NOMO-1 treated with DMSO at 0.1 percent for 48 hours (cell line): Measurements from ENCODE around the gene DIP2C.
"Not testable (repeated sequence)": the region's sequence is repeated elsewhere in the genome, so short reads cannot be mapped to it uniquely, and the experiment has no call there.

Source experiments
- DNase-seq: peaks from one replicate; lab custom pipeline; 2025; ENCODE audit not compliant: unreplicated experiment; lab: John Stamatoyannopoulos, UW

DIP2C gene

GRCh38 chr10:614139-614711 lies 75.2 kb downstream of the DIP2C start:
- DNase-seq, result no peak

- DNase-seq, result no peak
Measured at GRCh38 chr10:613271-614138, 76.0 kb downstream of the DIP2C start.

- DNase-seq, result no peak
Measured at GRCh38 chr10:612696-613095, 76.8 kb downstream of the DIP2C start.

GRCh38 chr10:610642-611305 lies 78.7 kb downstream of the DIP2C start:
- not testable (repeated sequence) for DNase-seq

GRCh38 chr10:609868-610545 lies 79.5 kb downstream of the DIP2C start:
- no peak for DNase-seq

- DNase-seq, result peak; percentile 20
Measured at GRCh38 chr10:609262-609658, 80.2 kb downstream of the DIP2C start.

GRCh38 chr10:608331-609261 lies 80.9 kb downstream of the DIP2C start:
- no peak for DNase-seq

- no peak for DNase-seq
Measured at GRCh38 chr10:607545-608185, 81.8 kb downstream of the DIP2C start.

- DNase-seq, result no peak
Measured at GRCh38 chr10:606762-607544, 82.5 kb downstream of the DIP2C start.

GRCh38 chr10:605632-606325 lies 83.7 kb downstream of the DIP2C start:
- no peak for DNase-seq

- DNase-seq, result no peak
Measured at GRCh38 chr10:604716-605631, 84.5 kb downstream of the DIP2C start.

- DNase-seq, result no peak
Measured at GRCh38 chr10:603745-604144, 85.7 kb downstream of the DIP2C start.

- DNase-seq, result no peak
Measured at GRCh38 chr10:602391-603005, 87.0 kb downstream of the DIP2C start.

- DNase-seq, result no peak
Measured at GRCh38 chr10:601660-601963, 87.9 kb downstream of the DIP2C start.

- DNase-seq, result no peak
Measured at GRCh38 chr10:600876-601659, 88.4 kb downstream of the DIP2C start.

GRCh38 chr10:600234-600633 lies 89.2 kb downstream of the DIP2C start:
- DNase-seq, result no peak

GRCh38 chr10:599767-600166 lies 89.7 kb downstream of the DIP2C start:
- no peak for DNase-seq
